Parietal lobe (tissue), 1 donor: ENCODE results near the gene FAM241A. TPM values are rescaled to one million over a fixed set of nuclear protein-coding genes. Genes with fewer than 3 reads are reported as not detected.

ENCODE experiments used
- total RNA-seq: library from RNA; depleted of rRNA; stranded (reverse); fragments of >200 nt; gene quantifications from one replicate; pipeline ENCODE4 v1.2.3, GENCODE V29; 2014

Gene FAM241A
- total RNA-seq, result 6.3 TPM

GRCh38 chr4:112145326-112145789 is at the start of gene FAM241A:
TSS of gene FAM241A (plus strand) at chr4:112145454. CDS start at chr4:112145581, 127 bp downstream.

GRCh38 chr4:112231779-112232713 is 86.8 kb downstream of the FAM241A start, which contains the start of gene AP1AR:
TSS of gene AP1AR (plus strand) at chr4:112231787. CDS start at chr4:112232092, 305 bp downstream.

Other genes starting within 250 kb of the FAM241A start
- gene AP1AR, start 86.3 kb downstream of the FAM241A start, total RNA-seq, result 75.1 TPM
- 5.3 TPM for gene TIFA, start 140.4 kb downstream of the FAM241A start, total RNA-seq
- 12.5 TPM for gene ALPK1, start 151.9 kb downstream of the FAM241A start, total RNA-seq